GM12872 (cell line): ENCODE results near the gene LRRC61.

Experiments used
- TF ChIP-seq, protein P1 (sequence below): IDR thresholded peaks from 3 replicates; pipeline ENCODE4 v1.5.1; 2011; ENCODE audit warnings: low read depth, mild to moderate bottlenecking, low read length, moderate library complexity; ENCODE audit not compliant: insufficient read depth

The LRRC61 gene

DNA sequence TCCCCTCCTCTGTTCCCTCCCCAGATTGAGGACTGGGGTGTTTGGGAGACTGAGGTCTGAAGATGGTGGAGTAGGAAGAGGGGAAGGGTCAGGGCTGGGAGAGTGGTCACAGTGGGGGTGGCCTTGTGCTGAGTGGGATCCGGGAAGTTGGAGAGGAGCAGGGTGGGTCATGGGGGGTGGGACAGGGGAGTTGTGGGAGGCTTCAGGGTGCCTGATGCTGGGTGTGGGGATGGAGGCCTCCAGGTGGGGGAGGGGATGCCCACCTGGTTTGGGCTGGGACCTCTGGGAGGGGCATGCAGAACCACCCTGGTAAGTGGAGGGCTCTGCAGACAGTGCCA, 58.6 kb downstream of the LRRC61 start:
- TF ChIP-seq, protein P1, sequence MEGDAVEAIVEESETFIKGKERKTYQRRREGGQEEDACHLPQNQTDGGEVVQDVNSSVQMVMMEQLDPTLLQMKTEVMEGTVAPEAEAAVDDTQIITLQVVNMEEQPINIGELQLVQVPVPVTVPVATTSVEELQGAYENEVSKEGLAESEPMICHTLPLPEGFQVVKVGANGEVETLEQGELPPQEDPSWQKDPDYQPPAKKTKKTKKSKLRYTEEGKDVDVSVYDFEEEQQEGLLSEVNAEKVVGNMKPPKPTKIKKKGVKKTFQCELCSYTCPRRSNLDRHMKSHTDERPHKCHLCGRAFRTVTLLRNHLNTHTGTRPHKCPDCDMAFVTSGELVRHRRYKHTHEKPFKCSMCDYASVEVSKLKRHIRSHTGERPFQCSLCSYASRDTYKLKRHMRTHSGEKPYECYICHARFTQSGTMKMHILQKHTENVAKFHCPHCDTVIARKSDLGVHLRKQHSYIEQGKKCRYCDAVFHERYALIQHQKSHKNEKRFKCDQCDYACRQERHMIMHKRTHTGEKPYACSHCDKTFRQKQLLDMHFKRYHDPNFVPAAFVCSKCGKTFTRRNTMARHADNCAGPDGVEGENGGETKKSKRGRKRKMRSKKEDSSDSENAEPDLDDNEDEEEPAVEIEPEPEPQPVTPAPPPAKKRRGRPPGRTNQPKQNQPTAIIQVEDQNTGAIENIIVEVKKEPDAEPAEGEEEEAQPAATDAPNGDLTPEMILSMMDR = no peak

DNA sequence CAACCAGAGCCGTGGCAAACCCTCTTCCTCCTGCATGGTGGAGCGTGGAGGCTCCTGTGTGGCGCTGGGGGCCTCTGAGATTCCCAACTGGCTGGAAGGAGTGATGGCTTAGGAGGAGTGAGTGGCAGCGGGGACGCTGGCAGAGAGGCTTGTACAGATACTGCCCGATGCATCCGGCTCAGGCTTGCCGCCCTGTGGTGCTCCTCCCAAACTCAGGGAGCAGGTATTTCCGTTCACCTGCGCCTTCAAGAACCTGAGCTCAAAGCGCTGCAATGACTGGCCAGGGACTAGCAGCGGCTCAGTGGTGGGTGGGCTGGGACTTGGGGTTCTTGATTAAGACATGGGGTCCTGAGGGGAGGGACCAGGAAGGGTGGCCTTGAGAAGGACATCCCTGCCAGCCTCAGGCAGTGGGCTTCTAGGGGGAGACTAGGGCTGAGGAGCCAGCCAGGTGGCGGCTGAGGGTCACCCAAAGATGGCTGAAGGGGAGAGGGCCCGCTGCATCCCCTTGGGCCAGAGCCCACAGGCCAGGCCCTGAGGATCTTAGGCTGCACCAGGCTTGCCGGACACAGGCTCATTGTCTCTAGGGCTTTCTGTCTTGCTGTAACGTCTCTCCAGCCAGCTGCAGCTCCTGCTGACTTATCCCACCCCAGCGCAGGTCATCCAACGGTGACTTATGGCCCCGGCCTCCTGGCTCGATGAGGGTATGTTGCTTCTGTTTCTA, 59.1 kb downstream of the LRRC61 start:
- TF ChIP-seq, protein P1 = no peak

DNA sequence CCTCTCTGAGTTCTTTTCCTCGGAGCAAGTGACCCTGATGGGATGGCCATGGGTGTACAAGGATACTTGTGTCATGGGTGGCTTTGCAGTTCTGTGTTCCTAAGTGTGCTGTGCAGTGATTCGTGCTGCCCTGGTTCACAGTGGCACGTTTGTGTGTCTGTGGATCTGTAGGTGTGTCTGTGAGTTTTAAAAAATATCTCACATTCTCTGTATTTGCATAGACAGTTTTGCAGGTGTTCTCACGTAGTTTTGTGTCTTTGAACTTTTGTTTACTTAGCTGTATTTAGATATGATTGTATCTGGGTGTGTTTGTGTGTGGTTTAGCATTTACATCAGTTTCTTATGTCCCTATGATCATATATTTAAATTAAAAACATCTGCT, 59.7 kb downstream of the LRRC61 start:
- TF ChIP-seq, protein P1 = no peak

DNA sequence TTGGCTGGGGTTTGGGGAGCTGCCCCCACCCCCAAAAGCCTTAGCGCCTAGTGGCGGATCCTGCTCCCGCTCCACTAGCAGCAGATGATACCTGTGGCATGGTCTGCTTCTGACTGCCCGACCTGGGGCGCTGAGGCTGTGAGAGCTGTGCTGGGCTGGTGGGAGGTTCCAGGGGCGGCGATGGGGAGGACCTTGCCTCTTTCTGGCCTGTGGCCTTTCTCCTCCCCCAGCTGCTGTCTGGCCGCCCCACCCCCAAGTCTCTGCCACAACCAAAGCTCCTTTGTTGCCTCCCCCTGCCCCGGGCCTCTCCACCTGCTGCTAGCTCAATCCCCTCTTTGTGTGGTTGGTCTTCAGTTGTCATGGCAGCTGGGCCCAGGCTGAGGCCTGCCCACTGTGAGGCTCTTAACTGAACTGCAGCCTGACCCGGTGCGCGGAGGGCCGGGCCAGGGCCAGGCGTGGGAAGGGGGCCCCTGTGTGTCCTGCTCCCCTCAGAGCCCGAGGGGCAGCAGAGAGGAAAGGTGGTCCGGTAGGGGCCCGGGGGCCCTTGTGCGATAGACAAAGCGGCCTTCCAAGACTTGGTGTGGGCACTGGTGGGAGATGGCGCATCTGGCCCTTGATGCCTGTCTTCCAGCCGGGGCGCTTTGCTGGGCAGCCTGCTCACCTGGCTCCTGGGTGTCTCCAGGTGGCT, 60.7 kb downstream of the LRRC61 start:
- TF ChIP-seq, protein P1 = no peak

DNA sequence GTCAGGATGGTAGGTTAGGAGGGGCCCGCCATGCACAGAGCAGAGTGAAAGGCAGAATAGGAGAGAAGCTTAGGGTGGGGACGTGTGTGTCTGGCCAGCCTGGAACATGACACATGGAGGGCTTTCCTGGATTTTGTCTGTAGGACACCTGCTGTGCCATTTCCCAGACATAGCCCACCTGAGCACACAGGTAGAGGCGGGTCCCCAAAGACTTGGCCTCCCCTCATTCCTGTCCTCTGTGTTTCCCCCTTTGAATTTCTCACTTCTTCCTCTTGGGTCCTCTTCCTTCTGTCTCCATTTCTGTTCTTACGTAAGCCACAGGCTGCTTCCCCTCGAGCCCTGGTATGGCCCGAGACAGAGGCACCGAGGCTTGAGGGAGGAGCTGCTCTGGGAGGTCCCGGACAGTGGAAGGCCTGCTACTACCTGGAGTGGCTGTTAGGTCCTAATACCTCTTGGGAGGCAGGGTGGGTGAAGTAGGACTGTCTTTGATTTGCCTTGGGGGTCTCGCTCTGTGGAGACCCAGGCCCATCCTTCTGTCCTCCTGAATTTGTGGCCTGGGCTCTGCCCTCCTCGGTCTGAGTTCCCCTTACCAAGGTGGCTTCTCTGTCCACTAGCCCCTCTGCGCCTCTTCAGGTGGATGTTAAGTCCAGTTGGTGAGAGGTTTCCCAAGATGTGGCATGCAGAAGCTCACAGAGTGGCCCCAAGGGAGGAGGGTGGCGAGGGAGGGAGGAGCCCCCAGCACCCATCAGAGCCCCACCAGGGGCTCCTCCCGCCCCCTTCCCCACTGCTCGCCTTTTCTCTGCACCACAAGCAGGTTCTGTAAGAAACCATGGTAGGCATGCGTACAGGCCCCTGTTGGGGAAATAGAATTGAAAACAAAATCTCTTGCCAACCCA, 61.5 kb downstream of the LRRC61 start:
- TF ChIP-seq, protein P1 = no peak

DNA sequence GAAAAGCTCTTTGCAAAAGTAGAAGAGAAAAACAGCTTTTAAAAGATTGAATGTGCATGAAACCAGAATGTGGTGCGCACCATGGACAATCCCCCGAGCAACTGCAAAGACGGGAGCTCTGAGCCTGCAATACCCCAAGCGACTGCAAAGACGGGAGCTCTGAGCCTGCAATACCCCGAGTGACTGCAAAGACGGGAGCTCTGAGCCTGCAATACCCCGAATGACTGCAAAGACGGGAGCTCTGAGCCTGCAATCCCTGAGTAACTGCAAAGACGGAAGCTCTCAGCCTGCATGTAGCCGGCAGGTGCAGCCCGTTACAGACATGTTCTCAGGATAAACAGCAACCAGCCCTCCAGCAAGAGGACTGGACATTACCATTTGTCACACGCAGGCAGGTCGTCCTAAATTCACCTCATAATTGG, 62.2 kb downstream of the LRRC61 start:
- TF ChIP-seq, protein P1 = no peak
